NCI-H524 treated with DMSO at 0.1 percent for 48 hours (cell line): Measurements from ENCODE around the gene SAT2.

ENCODE experiments used
- DNase-seq: peaks from one replicate; lab custom pipeline; 2025; lab: John Stamatoyannopoulos, UW

SAT2 gene

GRCh38 chr17:7590743-7591142 lies 36.9 kb downstream of the SAT2 start:
- no peak for DNase-seq

- DNase-seq, result no peak
These were observed 37.5 kb downstream of the SAT2 start, which contains the start of gene SOX15 for GRCh38 chr17:7589891-7590691. SOX15 (minus strand) TSS chr17:7590094; CDS start chr17:7589676, 418 bp downstream.

- DNase-seq, result no peak
These were observed 38.3 kb downstream of the SAT2 start for GRCh38 chr17:7589204-7589868.

- DNase-seq, result no peak
These were observed 38.9 kb downstream of the SAT2 start for GRCh38 chr17:7588553-7589203.

GRCh38 chr17:7587420-7588151 lies 40.0 kb downstream of the SAT2 start:
- DNase-seq, result no peak

- no peak for DNase-seq
These were observed 40.8 kb downstream of the SAT2 start for GRCh38 chr17:7586673-7587419.

GRCh38 chr17:7583253-7584109 lies 44.1 kb downstream of the SAT2 start, which contains the start of gene MPDU1:
MPDU1 (plus strand) TSS chr17:7583852; CDS start chr17:7583863, 11 bp downstream.
- DNase-seq, result peak; percentile 33

GRCh38 chr17:7582396-7583252 lies 45.0 kb downstream of the SAT2 start:
- DNase-seq, result no peak

GRCh38 chr17:7580604-7581575 lies 46.7 kb downstream of the SAT2 start:
- no peak for DNase-seq

- no peak for DNase-seq
These were observed 47.6 kb downstream of the SAT2 start for GRCh38 chr17:7579834-7580603.

- DNase-seq, result no peak
These were observed 48.4 kb downstream of the SAT2 start, which contains the start of gene CD68 for GRCh38 chr17:7579001-7579833. CD68 (plus strand) TSS chr17:7579638; CDS start chr17:7579678, 40 bp downstream.

- no peak for DNase-seq
These were observed 50.1 kb downstream of the SAT2 start for GRCh38 chr17:7577327-7578199.

- no peak for DNase-seq
These were observed 51.1 kb downstream of the SAT2 start for GRCh38 chr17:7576432-7576937.
